Heart left ventricle (tissue), 16 donors: Measurements from ENCODE around the gene TBL1XR1. TPM values are rescaled to one million over a fixed set of nuclear protein-coding genes. Genes with fewer than 3 reads are reported as not detected.

Experiments
- ATAC-seq, 4 donors: fragments of 200-7000 bp; cut with Tn5 transposase; one replicate each; pipeline ENCODE4 v1.9.1; 2020 to 2022; ENCODE audit warnings: moderate library complexity in 4 of 4, mild to moderate bottlenecking in 3 of 4, moderate number of reproducible peaks in 1 of 4
- DNase-seq, 5 donors: peaks; one replicate each; pipeline ENCODE4 v3.0.0-alpha.2; 2020
- H3K27ac ChIP-seq, 12 donors: fragments of 200-600 bp; sonication (generic) in 4 of 12; one replicate each; pipeline versions ENCODE4 v1.5.0 to v1.8.0; 2016 to 2022; ENCODE audit warnings: mild to moderate bottlenecking in 2 of 12
- H3K27me3 ChIP-seq, 9 donors: fragments of 200-600 bp; sonication (generic) in 2 of 9; one replicate each; pipeline versions ENCODE4 v1.5.1 to v1.8.0; 2016 to 2022; ENCODE audit warnings: mild to moderate bottlenecking in 3 of 9
- H3K36me3 ChIP-seq, 9 donors: fragments of 200-600 bp; sonication (generic) in 2 of 9; one replicate each; pipeline versions ENCODE4 v1.5.0 to v1.8.0; 2018 to 2022; ENCODE audit warnings: mild to moderate bottlenecking in 2 of 9
- H3K4me1 ChIP-seq, 12 donors: fragments of 200-600 bp; sonication (generic) in 4 of 12; one replicate each; pipeline versions ENCODE4 v1.5.0 to v1.8.0; 2016 to 2022; ENCODE audit warnings: mild to moderate bottlenecking in 3 of 12
- H3K4me3 ChIP-seq, 12 donors: fragments of 200-600 bp; sonication (generic) in 4 of 12; one replicate each; pipeline versions ENCODE4 v1.5.0 to v1.8.0; 2017 to 2022; ENCODE audit warnings: mild to moderate bottlenecking in 9 of 12, moderate library complexity in 4 of 12
- H3K9me3 ChIP-seq, 12 donors: fragments of 200-600 bp; sonication (generic) in 4 of 12; one replicate each; pipeline versions ENCODE4 v1.5.0 to v1.8.0; 2016 to 2022; ENCODE audit warnings: mild to moderate bottlenecking in 1 of 12
- POLR2A ChIP-seq, 2 donors: fragments of 450-650 bp; IDR thresholded peaks; one replicate each; pipeline ENCODE4 v1.6.1; 2017; ENCODE audit warnings: antibody characterized with exemption in 2 of 2, mild to moderate bottlenecking in 2 of 2, moderate library complexity in 2 of 2
- WGBS, 4 donors: extraction: QIAGEN DNeasy Blood & Tissue Kit in 2 of 4; methylation state at CpG; one replicate each; pipeline versions ENCODE4 v1.1.5 to v1.1.7; 2013 to 2018; 5-methylcytosine and 5-hydroxymethylcytosine counted together
- intact Hi-C, 10 donors: fragments of 100-400 bp; cut with DNase I; formaldehyde crosslinking; loops; one replicate each; pipeline versions ENCODE4 v1.11.1 to v1.14.2; 2022
- polyA plus RNA-seq, 2 donors: library from polyadenylated mRNA; stranded (reverse); fragments of 200-250 nt; gene quantifications; one replicate each; pipeline ENCODE4 v1.2.3, GENCODE V29; 2013
- total RNA-seq, 9 donors: library from RNA; depleted of rRNA in 2 of 9; stranded (reverse); fragments of >200 nt in 2 of 9; fragmentation: NEBNext Ultra II Directional in 3 of 9; extraction: Animal tissue kit (Norgen Biotek cat#: 25700) in 3 of 9; gene quantifications; one replicate each; pipeline versions ENCODE4 v1.1.0 to v1.2.4, GENCODE V29; 2016 to 2023
- TF ChIP-seq, protein P1 (sequence below), 12 donors: fragments of 200-600 bp; sonication (generic) in 4 of 12; IDR thresholded peaks; one replicate each; pipeline versions ENCODE4 v1.5.0 to v1.8.0; 2018 to 2022; ENCODE audit warnings: antibody characterized with exemption in 12 of 12, mild to moderate bottlenecking in 5 of 12
- donor health status: ischemic (EF 13 %, LVEDD 7.1; RV severe dilation, severe dysfunction).
- donor health status: healthy with polysubstance abuse.
- donor health status: DM: no; HTN: yes; CAD: no.
- donor health status: DM: no; HTN: no; CAD: no.
- donor health status: ischemic (EF 25% LVEDD 6.9; RV normal size, moderate dysfunction).
- donor health status: ischemic (EF 25% LVEDD 5.7; RV mildly dilated, moderate dysfunction).
- donor health status: healthy.
- donor health status: DM: yes; HTN: yes; CAD: no.
- donor health status: ischemic (EF 35%, LVEDD 5.7; RV mildly dilated, moderate dysfunction).
- donor health status: nonischemic (EF 11% LVEDD 7.7; RV severe dilation, severe dysfunction).
- donor health status: DM: yes; HTN: yes; CAD: no.
- donor health status: PGD.
- donor health status: ischemic (EF 29% LVEDD 5.4; RV normal size, mild dysfunction).
- donor health status: nonischemic (EF 23%, LVEDD 6.1; RV moderate dilation, normal function).

TBL1XR1 gene
- total and polyA plus RNA-seq, 11 donors, result 24.0 to 176 (median 119) TPM

DNA sequence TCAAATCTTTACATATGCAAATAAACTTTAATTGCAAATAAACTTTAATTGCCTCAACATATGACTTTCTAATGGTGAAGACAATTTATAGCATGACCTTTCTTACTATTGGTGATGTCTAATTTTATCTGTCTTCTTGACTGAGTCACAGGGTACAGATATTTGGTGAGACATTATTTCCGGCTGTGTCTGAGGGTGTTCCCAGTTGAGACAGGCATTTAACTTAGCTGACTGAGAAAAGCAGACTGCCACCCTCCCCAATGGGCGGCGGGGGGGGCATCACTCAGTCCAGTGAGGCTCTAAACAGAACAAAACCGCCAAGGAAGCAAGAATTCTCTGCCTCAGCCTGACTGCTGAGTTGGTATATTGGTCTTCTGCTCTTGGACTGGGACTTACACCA lies 160.0 kb downstream of the TBL1XR1 start:
- Histone ChIP-seq H3K27ac (peak overlapping the region in 1 of 12 donors; percentile 32), H3K4me3 (no peak overlapping the region), H3K36me3 (peaks cover 0 to 65% (median 54%) of the 10 kb centered on the region in 9 donors), H3K9me3 (no peaks in the 10 kb centered on the region), H3K4me1 (peaks cover 0 to 42% (median 29%) of the 10 kb centered on the region in 12 donors), H3K27me3 (no peaks in the 10 kb centered on the region)
- ATAC-seq (peak in 2 of 4 donors; percentile 56 to 63), DNase-seq (peak in 1 of 5 donors; percentile 38)
- intact Hi-C loops, result loop anchor here in 1 of 10 donors (5.0 kb wide), 1 partner anchor 1350 kb away; no protein-coding TSS in a partner anchor
- WGBS, 4 donors, result 76 to 87% (median 80%) methylated on average over 4 of the region's 4 CpGs
- no peak for TF ChIP-seq POLR2A (IDR thresholded peaks at IDR 0.05)
- TF ChIP-seq, protein P1, sequence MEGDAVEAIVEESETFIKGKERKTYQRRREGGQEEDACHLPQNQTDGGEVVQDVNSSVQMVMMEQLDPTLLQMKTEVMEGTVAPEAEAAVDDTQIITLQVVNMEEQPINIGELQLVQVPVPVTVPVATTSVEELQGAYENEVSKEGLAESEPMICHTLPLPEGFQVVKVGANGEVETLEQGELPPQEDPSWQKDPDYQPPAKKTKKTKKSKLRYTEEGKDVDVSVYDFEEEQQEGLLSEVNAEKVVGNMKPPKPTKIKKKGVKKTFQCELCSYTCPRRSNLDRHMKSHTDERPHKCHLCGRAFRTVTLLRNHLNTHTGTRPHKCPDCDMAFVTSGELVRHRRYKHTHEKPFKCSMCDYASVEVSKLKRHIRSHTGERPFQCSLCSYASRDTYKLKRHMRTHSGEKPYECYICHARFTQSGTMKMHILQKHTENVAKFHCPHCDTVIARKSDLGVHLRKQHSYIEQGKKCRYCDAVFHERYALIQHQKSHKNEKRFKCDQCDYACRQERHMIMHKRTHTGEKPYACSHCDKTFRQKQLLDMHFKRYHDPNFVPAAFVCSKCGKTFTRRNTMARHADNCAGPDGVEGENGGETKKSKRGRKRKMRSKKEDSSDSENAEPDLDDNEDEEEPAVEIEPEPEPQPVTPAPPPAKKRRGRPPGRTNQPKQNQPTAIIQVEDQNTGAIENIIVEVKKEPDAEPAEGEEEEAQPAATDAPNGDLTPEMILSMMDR (IDR thresholded peaks at IDR 0.05), result no peak

DNA sequence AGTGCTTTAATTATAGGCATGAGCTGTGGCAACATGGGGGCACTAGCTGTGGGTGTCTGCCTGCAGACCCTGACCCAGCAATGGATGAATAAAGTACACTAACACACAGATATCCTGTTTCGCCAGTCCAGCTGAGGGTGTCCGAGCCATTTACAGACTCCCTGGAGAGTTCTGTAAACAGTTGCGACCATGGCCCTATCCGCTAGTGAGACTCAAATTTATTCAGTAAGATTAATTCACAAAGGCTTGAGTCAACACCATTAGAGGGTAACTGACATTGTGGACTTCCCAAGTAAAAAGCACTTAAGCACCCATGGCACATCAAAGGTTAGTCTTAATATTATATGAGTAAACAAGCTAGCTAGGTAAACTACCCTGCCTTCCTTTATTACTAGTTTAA lies 161.6 kb downstream of the TBL1XR1 start:
- Histone ChIP-seq H3K27me3 (no peaks in the 10 kb centered on the region), H3K4me1 (peaks cover 0 to 27% (median 14%) of the 10 kb centered on the region in 12 donors), H3K9me3 (no peaks in the 10 kb centered on the region), H3K36me3 (peaks cover 0 to 78% (median 69%) of the 10 kb centered on the region in 9 donors), H3K4me3 (no peak overlapping the region), H3K27ac (no peak overlapping the region)
- TF ChIP-seq, protein P1 (IDR thresholded peaks at IDR 0.05), result no peak
- no peak for TF ChIP-seq POLR2A (IDR thresholded peaks at IDR 0.05)
- WGBS, 4 donors, result 89 to 100% (median 98%) methylated on average over 4 of the region's 4 CpGs
- intact Hi-C loops, result loop anchor here in 1 of 10 donors (5.0 kb wide), 1 partner anchor 1352 kb away; no protein-coding TSS in a partner anchor
- no peak for DNase-seq
- ATAC-seq, result no peak

DNA sequence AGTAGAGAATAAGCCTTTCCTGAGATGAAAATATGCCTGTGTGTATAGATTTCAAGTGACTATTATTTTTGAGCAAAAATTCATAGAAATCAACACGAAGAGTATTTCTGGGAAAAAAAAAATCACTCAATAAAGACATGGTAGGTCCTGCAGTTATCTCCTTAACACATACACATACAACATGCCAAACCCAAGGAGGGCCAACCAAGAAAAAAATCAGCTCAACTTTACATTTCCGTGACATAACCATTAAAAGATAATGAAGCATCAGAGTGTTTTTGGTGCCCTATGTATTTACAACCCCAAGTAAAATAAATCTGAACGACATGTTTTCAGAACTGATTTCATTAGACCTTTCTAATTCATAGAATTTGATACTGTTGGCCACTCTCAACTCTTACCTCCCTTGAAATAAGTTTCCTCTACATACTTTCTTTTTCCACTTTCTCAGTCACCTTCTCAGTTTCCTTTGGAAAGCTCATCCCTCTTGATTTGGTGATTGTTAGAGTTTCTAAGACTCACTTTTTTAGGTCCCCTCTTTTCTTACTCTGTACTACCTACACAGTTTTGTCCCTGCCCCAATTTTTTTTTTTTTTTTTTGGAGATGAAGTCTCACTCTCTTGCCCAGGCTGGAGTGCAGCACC lies 162.3 kb downstream of the TBL1XR1 start:
- peaks cover 0 to 20% (median 11%) of the 10 kb centered on the region in 12 donors for H3K4me1 ChIP-seq
- no peak overlapping the region for H3K4me3 ChIP-seq
- H3K27me3 ChIP-seq, result no peaks in the 10 kb centered on the region
- no peak for DNase-seq
- peaks cover 0 to 85% (median 76%) of the 10 kb centered on the region in 9 donors for H3K36me3 ChIP-seq
- H3K27ac ChIP-seq, result no peak overlapping the region
- H3K9me3 ChIP-seq, result no peaks in the 10 kb centered on the region
- intact Hi-C loops, result loop anchor here in 1 of 10 donors (5.0 kb wide), 1 partner anchor 1352 kb away; no protein-coding TSS in a partner anchor
- ATAC-seq, result no peak
- TF ChIP-seq, protein P1 (IDR thresholded peaks at IDR 0.05), result no peak
- no peak for TF ChIP-seq POLR2A (IDR thresholded peaks at IDR 0.05)
- 64 to 97% (median 80%) methylated on average over 3 of the region's 3 CpGs for WGBS, 4 donors

DNA sequence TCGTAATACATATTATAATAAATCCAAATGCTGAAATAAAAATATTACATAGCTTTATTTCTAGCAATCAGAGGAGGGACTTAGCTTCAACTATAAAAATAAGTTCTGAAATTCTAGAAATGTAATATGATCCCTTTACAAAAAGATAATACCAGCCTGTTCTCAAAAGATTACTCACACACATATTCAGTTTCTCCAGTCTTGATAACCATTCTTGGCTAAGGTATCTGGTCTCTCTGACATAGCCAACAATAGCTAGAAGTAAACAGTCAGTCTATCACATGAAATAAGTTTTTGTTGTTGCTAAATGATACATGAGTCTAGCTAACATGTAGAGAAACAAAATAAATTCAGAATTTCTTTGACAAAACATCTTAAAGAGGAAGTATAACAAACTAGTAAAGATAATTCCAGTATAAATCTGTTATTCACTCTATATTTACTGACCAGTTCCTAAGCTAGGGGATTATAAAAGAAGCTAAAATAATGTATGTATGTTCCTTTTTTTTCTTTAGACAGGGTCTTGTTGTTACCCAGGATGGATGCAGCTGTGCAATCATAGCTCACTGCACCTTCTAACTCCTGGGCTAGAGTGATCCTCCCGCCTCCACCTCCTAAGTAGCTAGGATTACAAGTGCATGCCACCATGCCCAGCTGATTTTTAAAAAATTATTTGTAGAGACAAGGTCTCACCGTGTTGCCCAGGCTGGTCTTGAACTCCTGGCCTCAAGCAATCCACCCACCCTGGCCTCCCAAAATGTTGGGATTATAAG lies 170.6 kb downstream of the TBL1XR1 start:
- WGBS, 4 donors, result 91 to 95% (median 92%) methylated on average over 3 of the region's 3 CpGs
- DNase-seq (no peak), ATAC-seq (peak in 3 of 4 donors; percentile 42 to 55 (median 45))
- peaks cover 0 to 19% (median 4%) of the 10 kb centered on the region in 12 donors for H3K4me1 ChIP-seq
- TF ChIP-seq POLR2A (IDR thresholded peaks at IDR 0.05), result no peak
- TF ChIP-seq, protein P1 (IDR thresholded peaks at IDR 0.05), result no peak
- intact Hi-C loops, result no loop called here
- H3K27ac ChIP-seq, result peak overlapping the region in 5 of 12 donors; percentile 4 to 11 (median 6)
- no peaks in the 10 kb centered on the region for H3K9me3 ChIP-seq
- H3K4me3 ChIP-seq, result no peak overlapping the region
- peaks cover 0 to 92% (median 71%) of the 10 kb centered on the region in 9 donors for H3K36me3 ChIP-seq
- H3K27me3 ChIP-seq, result no peaks in the 10 kb centered on the region
